HT1080 (cell line): Measurements from ENCODE around the gene SNX4. TPM values are rescaled to one million over a fixed set of nuclear protein-coding genes. Genes with fewer than 3 reads are reported as not detected.
"Not testable (repeated sequence)": the region's sequence is repeated elsewhere in the genome, so short reads cannot be mapped to it uniquely, and the experiment has no call there.

Experiments
- DNase-seq: peaks from one replicate; pipeline ENCODE4 v3.0.0-alpha.2; 2015; ENCODE audit warnings: low read depth
- polyA plus RNA-seq, 2 experiments: library from polyadenylated mRNA; depleted of rRNA; stranded (reverse); fragments of >200 nt; gene quantifications; 2 replicates each; pipeline ENCODE4 v1.2.3, GENCODE V29; 2015
- total RNA-seq: library from RNA; depleted of rRNA; stranded (reverse); fragments of >200 nt; shearing (Covaris generic); gene quantifications from 2 replicates; pipeline ENCODE4 v1.2.3, GENCODE V29; 2014; rRNA removed

SNX4 gene
- total RNA-seq: 22.3 and 25.7 TPM in 2 replicates
- polyA plus RNA-seq (2015; cell fraction: cytosol; rRNA removed): 31.0 and 36.5 TPM in 2 replicates
- 28.7 and 33.2 TPM in 2 replicates for polyA plus RNA-seq (2015; cell fraction: nucleus; rRNA removed)

GRCh38 chr3:125519678-125520562 lies at the start of gene SNX4:
SNX4 (minus strand) TSS chr3:125520202; CDS start chr3:125520172, 30 bp downstream.
- DNase-seq: peak; percentile 96

- peak; percentile 46 for DNase-seq
These were observed 36.3 kb upstream of the SNX4 start for GRCh38 chr3:125556314-125556713.

- no peak for DNase-seq
These were observed 32.4 kb upstream of the SNX4 start for GRCh38 chr3:125552401-125552800.

GRCh38 chr3:125528920-125529319 lies 8.9 kb upstream of the SNX4 start:
- no peak for DNase-seq

- no peak for DNase-seq
These were observed 5.2 kb upstream of the SNX4 start for GRCh38 chr3:125525153-125525552.

GRCh38 chr3:125520563-125520919 lies 539 bp upstream of the SNX4 start:
- not testable (repeated sequence) for DNase-seq

- no peak for DNase-seq
These were observed 4.6 kb downstream of the SNX4 start for GRCh38 chr3:125515421-125515820.

- no peak for DNase-seq
These were observed 6.4 kb downstream of the SNX4 start for GRCh38 chr3:125513490-125514115.

- peak; percentile 30 for DNase-seq
These were observed 7.7 kb downstream of the SNX4 start for GRCh38 chr3:125512135-125512920.

- no peak for DNase-seq
These were observed 8.4 kb downstream of the SNX4 start for GRCh38 chr3:125511420-125512118.

- no peak for DNase-seq
These were observed 12.9 kb downstream of the SNX4 start for GRCh38 chr3:125507128-125507527.

- DNase-seq: no peak
These were observed 21.4 kb downstream of the SNX4 start for GRCh38 chr3:125498630-125499029.

- no peak for DNase-seq
These were observed 23.3 kb downstream of the SNX4 start for GRCh38 chr3:125496701-125497100.

GRCh38 chr3:125482406-125482805 lies 37.6 kb downstream of the SNX4 start:
- DNase-seq: no peak

- no peak for DNase-seq
These were observed 38.2 kb downstream of the SNX4 start for GRCh38 chr3:125481786-125482185.

- not testable (repeated sequence) for DNase-seq
These were observed 38.6 kb downstream of the SNX4 start for GRCh38 chr3:125481375-125481759.

GRCh38 chr3:125480656-125481374 lies 39.2 kb downstream of the SNX4 start:
- DNase-seq: no peak

GRCh38 chr3:125479091-125479490 lies 40.9 kb downstream of the SNX4 start:
- no peak for DNase-seq

GRCh38 chr3:125478326-125478725 lies 41.7 kb downstream of the SNX4 start:
- DNase-seq: no peak

GRCh38 chr3:125477701-125478100 lies 42.3 kb downstream of the SNX4 start:
- no peak for DNase-seq
